ENCODE data around the gene MAK.
"Not testable (repeated sequence)": the region's sequence is repeated elsewhere in the genome, so short reads cannot be mapped to it uniquely, and the experiment has no call there.

DNA sequence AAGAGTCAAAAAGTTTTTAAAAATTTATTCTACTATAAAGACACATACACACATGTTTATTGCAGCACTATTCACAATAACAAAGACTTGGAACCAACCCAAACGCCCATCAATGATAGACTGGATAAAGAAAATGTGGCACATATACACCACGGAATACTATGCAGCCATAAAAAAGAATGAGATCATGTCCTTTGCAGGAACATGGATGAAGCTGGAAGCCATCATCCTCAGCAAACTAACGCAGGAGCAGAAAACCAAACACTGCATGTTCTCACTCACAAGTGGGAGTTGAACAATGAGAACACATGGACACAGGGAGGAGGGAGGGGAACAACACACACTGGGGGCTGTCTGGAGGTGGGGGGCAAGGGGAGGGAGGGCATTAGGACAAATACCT lies 28.4 kb upstream of the MAK start:
- TF ChIP-seq, protein P1, sequence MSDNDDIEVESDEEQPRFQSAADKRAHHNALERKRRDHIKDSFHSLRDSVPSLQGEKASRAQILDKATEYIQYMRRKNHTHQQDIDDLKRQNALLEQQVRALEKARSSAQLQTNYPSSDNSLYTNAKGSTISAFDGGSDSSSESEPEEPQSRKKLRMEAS (IDR thresholded peaks at IDR 0.05): not testable (repeated sequence)
- TF ChIP-seq, protein P2, sequence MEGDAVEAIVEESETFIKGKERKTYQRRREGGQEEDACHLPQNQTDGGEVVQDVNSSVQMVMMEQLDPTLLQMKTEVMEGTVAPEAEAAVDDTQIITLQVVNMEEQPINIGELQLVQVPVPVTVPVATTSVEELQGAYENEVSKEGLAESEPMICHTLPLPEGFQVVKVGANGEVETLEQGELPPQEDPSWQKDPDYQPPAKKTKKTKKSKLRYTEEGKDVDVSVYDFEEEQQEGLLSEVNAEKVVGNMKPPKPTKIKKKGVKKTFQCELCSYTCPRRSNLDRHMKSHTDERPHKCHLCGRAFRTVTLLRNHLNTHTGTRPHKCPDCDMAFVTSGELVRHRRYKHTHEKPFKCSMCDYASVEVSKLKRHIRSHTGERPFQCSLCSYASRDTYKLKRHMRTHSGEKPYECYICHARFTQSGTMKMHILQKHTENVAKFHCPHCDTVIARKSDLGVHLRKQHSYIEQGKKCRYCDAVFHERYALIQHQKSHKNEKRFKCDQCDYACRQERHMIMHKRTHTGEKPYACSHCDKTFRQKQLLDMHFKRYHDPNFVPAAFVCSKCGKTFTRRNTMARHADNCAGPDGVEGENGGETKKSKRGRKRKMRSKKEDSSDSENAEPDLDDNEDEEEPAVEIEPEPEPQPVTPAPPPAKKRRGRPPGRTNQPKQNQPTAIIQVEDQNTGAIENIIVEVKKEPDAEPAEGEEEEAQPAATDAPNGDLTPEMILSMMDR (IDR thresholded peaks at IDR 0.05; ENCODE audit: low read depth, low read length, missing input control): not testable (repeated sequence)
- TF ChIP-seq TAF1 (conservative IDR thresholded peaks at IDR 0.05); FOXA1 (IDR thresholded peaks at IDR 0.05): not testable (repeated sequence)

Data from liver (tissue), 3 donors.